ENCODE measurements around the gene LARGE1. TPM values are rescaled to one million over a fixed set of nuclear protein-coding genes. Genes with fewer than 3 reads are reported as not detected.

LARGE1 gene
- total and polyA plus RNA-seq, 2 of the 8 experiments (the other 6 are each of a cell fraction or from before 2014, with no cell fraction given), result 43.7 to 83.0 TPM

GRCh38 chr22:33829546-33830280 is 90.6 kb downstream of the LARGE1 start (continued):
- TF ChIP-seq MAFK (IDR thresholded peaks at IDR 0.05; ENCODE audit: low read depth, low read length) (peak; percentile 65; the same call in 1 of the 2 replicates), CHD1 (IDR thresholded peaks at IDR 0.05; ENCODE audit: low read depth, low read length) (no peak)
